Gastroesophageal sphincter (tissue), 4 donors: ENCODE data around the gene C19orf44. TPM values are rescaled to one million over a fixed set of nuclear protein-coding genes. Genes with fewer than 3 reads are reported as not detected.

ENCODE experiments used
- ATAC-seq: fragments of 150-250 bp; one replicate; pipeline ENCODE4 v1.9.1; 2016; ENCODE audit warnings: mild to moderate bottlenecking, moderate library complexity
- H3K27ac ChIP-seq, 4 donors: fragments of 200-600 bp; sonication (generic) in 3 of 4; 1 replicate in 3 of 4; 2 replicates in 1 of 4; pipeline ENCODE4 v1.5.1; 2016 to 2019
- H3K27me3 ChIP-seq: fragments of 200-600 bp; sonication (generic); one replicate; pipeline ENCODE4 v1.5.1; 2019
- H3K36me3 ChIP-seq, 2 donors: fragments of 200-600 bp; sonication (generic); one replicate each; pipeline ENCODE4 v1.5.1; 2019; ENCODE audit warnings: control low read depth in 1 of 2
- H3K4me1 ChIP-seq, 3 donors: fragments of 200-600 bp; sonication (generic); 1 replicate in 2 of 3; 2 replicates in 1 of 3; pipeline ENCODE4 v1.5.1; 2016 to 2019; ENCODE audit warnings: control low read depth in 2 of 3
- H3K4me3 ChIP-seq, 2 donors: fragments of 200-600 bp; sonication (generic); one replicate each; pipeline ENCODE4 v1.5.1; 2019; ENCODE audit warnings: mild to moderate bottlenecking in 1 of 2, moderate library complexity in 1 of 2
- H3K9me3 ChIP-seq, 3 donors: fragments of 200-600 bp; sonication (generic); one replicate each; pipeline ENCODE4 v1.5.1; 2017 to 2019; ENCODE audit warnings: control low read depth in 2 of 3
- CTCF ChIP-seq, 4 experiments: fragments of 200-600 bp in 2 of 4; fragments of 450-650 bp in 2 of 4; sonication (generic) in 1 of 4; IDR thresholded peaks; one replicate each; pipeline ENCODE4 v1.5.1; 2017 to 2019; ENCODE audit warnings: antibody characterized with exemption in 4 of 4, mild to moderate bottlenecking in 2 of 4, moderate library complexity in 2 of 4
- EP300 ChIP-seq: sonication (generic); formaldehyde crosslinking; IDR thresholded peaks from one replicate; pipeline ENCODE4 v1.6.1; 2017; ENCODE audit warnings: antibody characterized with exemption, mild to moderate bottlenecking
- POLR2A ChIP-seq, 2 donors: fragments of 450-650 bp; IDR thresholded peaks; one replicate each; pipeline ENCODE4 v1.6.1; 2017; ENCODE audit warnings: antibody characterized with exemption in 2 of 2, mild to moderate bottlenecking in 2 of 2, moderate library complexity in 1 of 2
- POLR2AphosphoS5 ChIP-seq: sonication (generic); formaldehyde crosslinking; IDR thresholded peaks from one replicate; pipeline ENCODE4 v1.6.1; 2017; ENCODE audit warnings: antibody characterized with exemption
- WGBS, 2 donors: methylation state at CpG; one replicate each; pipeline ENCODE4 v1.1.5; 2018; ENCODE audit warnings: low coverage in 1 of 2; 5-methylcytosine and 5-hydroxymethylcytosine counted together
- total RNA-seq, 4 donors: library from RNA; depleted of rRNA; stranded (reverse); fragments of >200 nt; gene quantifications; one replicate each; pipeline ENCODE4 v1.1.0, GENCODE V29; 2016

Gene C19orf44
- total RNA-seq, 4 donors from 2014 or later = 8.1 to 12.3 (median 11.9) TPM

- Histone ChIP-seq H3K27ac (no peak overlapping the region), H3K9me3 (no peaks in the 10 kb centered on the region), H3K4me1 (no peaks in the 10 kb centered on the region), H3K4me3 (no peak overlapping the region), H3K36me3 (peaks cover 0 to 100% of the 10 kb centered on the region in 2 donors), H3K27me3 (no peaks in the 10 kb centered on the region)
- ATAC-seq = no peak
- WGBS, 2 donors = 60% methylated on average over 1 of the region's 43 CpGs; no CpG with 5 or more reads in 1 of the 2 donors
- TF ChIP-seq POLR2AphosphoS5 (no peak), CTCF (IDR thresholded peaks at IDR 0.05) (no peak), EP300 (no peak), POLR2A (IDR thresholded peaks at IDR 0.05) (no peak)
Observed at GRCh38 chr19:16530540-16531379, 34.6 kb downstream of the C19orf44 start.

DNA sequence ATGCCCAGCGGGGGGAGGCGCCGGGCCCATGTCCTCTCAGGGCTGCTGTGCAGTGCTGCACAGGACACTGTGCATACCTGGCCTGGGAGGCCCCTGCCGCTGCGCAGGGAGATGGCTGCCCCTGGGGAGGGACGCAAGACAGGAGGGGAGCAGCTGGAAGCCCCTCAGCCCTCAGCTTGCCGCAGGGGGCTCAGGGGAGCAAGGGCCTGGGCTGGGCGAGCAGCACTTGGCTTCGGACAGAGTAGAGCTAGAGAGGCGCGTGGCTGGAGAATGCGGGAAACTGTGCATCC lies 35.1 kb downstream of the C19orf44 start:
- no peaks in the 10 kb centered on the region for H3K27me3 ChIP-seq
- no peak overlapping the region for H3K4me3 ChIP-seq
- no peak for TF ChIP-seq POLR2AphosphoS5
- H3K4me1 ChIP-seq = no peaks in the 10 kb centered on the region
- no peaks in the 10 kb centered on the region for H3K9me3 ChIP-seq
- ATAC-seq = no peak
- WGBS, 2 donors = no CpG with 5 or more reads among the region's 12 CpGs
- no peak overlapping the region for H3K27ac ChIP-seq
- H3K36me3 ChIP-seq = peaks cover 0 to 100% of the 10 kb centered on the region in 2 donors

- H3K4me1 ChIP-seq = peaks cover 0 to 13% (median 0%) of the 10 kb centered on the region in 3 donors
- peaks cover 0 to 100% of the 10 kb centered on the region in 2 donors for H3K36me3 ChIP-seq
- H3K9me3 ChIP-seq = no peaks in the 10 kb centered on the region
- WGBS, 2 donors = no CpG with 5 or more reads among the region's 47 CpGs
- TF ChIP-seq POLR2A (IDR thresholded peaks at IDR 0.05) = no peak
- no peak for TF ChIP-seq EP300
- no peak for TF ChIP-seq CTCF (IDR thresholded peaks at IDR 0.05)
- no peak for TF ChIP-seq POLR2AphosphoS5
- ATAC-seq = no peak
- no peaks in the 10 kb centered on the region for H3K27me3 ChIP-seq
- no peak overlapping the region for H3K4me3 ChIP-seq
- no peak overlapping the region for H3K27ac ChIP-seq
Observed at GRCh38 chr19:16532440-16533234, 36.4 kb downstream of the C19orf44 start.

GRCh38 chr19:16535381-16535780 lies 39.2 kb downstream of the C19orf44 start:
- Histone ChIP-seq H3K27ac (no peak overlapping the region), H3K27me3 (no peaks in the 10 kb centered on the region), H3K36me3 (peaks cover 0 to 97% of the 10 kb centered on the region in 2 donors), H3K9me3 (no peaks in the 10 kb centered on the region), H3K4me3 (no peak overlapping the region), H3K4me1 (peaks cover 0 to 40% (median 9%) of the 10 kb centered on the region in 3 donors)
- no peak for ATAC-seq
- no peak for TF ChIP-seq CTCF (IDR thresholded peaks at IDR 0.05)
- TF ChIP-seq POLR2A (IDR thresholded peaks at IDR 0.05) = no peak
- TF ChIP-seq POLR2AphosphoS5 = no peak
- TF ChIP-seq EP300 = no peak
- no CpG with 5 or more reads among the region's 18 CpGs for WGBS, 2 donors

DNA sequence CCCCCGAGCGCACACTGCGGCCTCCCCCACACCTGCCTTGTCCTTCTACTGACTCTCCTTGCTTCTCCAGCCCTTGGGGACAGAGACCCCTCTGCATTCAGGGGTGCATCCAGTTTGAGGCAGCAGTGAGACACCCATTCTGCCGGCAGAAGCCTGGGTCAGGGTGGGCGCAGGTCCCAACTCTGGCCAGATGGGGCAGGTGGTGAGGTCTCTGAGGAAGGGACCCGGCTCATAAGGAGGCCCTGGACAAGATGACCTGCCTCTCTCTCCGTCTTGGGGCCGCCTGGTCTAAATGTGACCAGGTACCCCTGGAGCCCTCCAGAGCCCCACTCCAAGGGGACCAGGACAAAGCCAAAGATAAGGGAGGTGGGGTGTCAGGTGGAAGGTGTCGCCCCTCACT lies 39.9 kb downstream of the C19orf44 start:
- TF ChIP-seq POLR2A (IDR thresholded peaks at IDR 0.05) (no peak), EP300 (no peak), CTCF (IDR thresholded peaks at IDR 0.05) (no peak), POLR2AphosphoS5 (no peak)
- no peak for ATAC-seq
- no peaks in the 10 kb centered on the region for H3K27me3 ChIP-seq
- H3K9me3 ChIP-seq = no peaks in the 10 kb centered on the region
- no peak overlapping the region for H3K4me3 ChIP-seq
- 90% methylated on average over 3 of the region's 9 CpGs; no CpG with 5 or more reads in 1 of the 2 donors for WGBS, 2 donors
- no peak overlapping the region for H3K27ac ChIP-seq
- peaks cover 0 to 48% (median 13%) of the 10 kb centered on the region in 3 donors for H3K4me1 ChIP-seq
- H3K36me3 ChIP-seq = peaks cover 0 to 93% of the 10 kb centered on the region in 2 donors
